H7 (cell line): ENCODE measurements around the gene XXYLT1. TPM values are rescaled to one million over a fixed set of nuclear protein-coding genes. Genes with fewer than 3 reads are reported as not detected.

Experiments
- DNase-seq: peaks from one replicate; pipeline ENCODE4 v3.0.0; 2012
- H3K27me3 ChIP-seq: 2 replicates; pipeline ENCODE4 v1.6.0; 2011; ENCODE audit warnings: mild to moderate bottlenecking, low read length; ENCODE audit not compliant: control insufficient read depth, insufficient read depth
- H3K36me3 ChIP-seq: replicated peaks from 2 replicates; pipeline ENCODE4 v1.5.1; 2011; ENCODE audit warnings: low read length; ENCODE audit not compliant: control insufficient read depth, insufficient read depth
- H3K4me3 ChIP-seq: 2 replicates; pipeline ENCODE4 v1.5.1; 2011; ENCODE audit warnings: low read depth, mild to moderate bottlenecking, control low read depth, low read length, moderate library complexity; ENCODE audit not compliant: insufficient read depth
- total RNA-seq: library from RNA; depleted of rRNA; stranded (reverse); fragments of >200 nt; shearing (Covaris generic); gene quantifications from 2 replicates; pipeline ENCODE4 v1.2.3, GENCODE V29; 2014

Gene XXYLT1
- total RNA-seq, 1 experiment from 2014 or later: 40.9 TPM

DNA sequence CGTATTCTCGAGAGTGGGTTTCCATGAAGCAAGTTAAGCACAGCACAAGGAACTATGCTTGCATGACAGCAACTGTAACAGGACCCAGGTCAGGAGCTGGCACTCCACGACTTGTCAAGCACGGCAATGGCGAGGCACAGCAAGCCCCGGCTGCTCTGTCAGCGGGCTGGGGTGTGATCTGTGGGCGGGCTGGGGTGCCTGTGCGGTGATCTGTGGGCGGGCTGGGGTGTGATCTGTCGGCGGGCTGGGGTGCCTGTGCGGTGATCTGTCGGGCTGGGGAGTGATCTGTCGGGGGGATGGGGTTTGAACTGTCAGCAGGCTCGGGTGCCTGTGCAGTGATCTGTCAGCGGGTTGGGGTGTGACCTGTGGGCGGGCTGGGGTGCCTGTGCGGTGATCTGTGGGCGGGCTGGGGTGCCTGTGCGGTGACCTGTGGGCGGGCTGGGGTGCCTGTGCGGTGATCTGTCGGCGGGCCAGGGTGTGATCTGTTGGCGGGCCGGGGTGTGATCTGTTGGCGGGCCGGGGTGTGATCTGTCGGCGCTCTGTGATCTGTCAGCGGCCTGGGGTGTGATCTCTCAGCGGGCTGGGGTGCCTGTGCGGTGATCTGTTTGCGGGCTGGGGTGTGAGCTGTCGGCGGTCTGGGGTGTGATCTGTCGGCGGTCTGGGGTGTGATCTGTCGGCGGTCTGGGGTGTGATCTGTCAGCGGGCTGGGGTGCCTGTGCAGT lies 205.7 kb downstream of the XXYLT1 start:
- no peaks in the 10 kb centered on the region for H3K27me3 ChIP-seq
- H3K36me3 ChIP-seq: peaks cover 2% of the 10 kb centered on the region
- no peak overlapping the region for H3K4me3 ChIP-seq
- DNase-seq: no peak

DNA sequence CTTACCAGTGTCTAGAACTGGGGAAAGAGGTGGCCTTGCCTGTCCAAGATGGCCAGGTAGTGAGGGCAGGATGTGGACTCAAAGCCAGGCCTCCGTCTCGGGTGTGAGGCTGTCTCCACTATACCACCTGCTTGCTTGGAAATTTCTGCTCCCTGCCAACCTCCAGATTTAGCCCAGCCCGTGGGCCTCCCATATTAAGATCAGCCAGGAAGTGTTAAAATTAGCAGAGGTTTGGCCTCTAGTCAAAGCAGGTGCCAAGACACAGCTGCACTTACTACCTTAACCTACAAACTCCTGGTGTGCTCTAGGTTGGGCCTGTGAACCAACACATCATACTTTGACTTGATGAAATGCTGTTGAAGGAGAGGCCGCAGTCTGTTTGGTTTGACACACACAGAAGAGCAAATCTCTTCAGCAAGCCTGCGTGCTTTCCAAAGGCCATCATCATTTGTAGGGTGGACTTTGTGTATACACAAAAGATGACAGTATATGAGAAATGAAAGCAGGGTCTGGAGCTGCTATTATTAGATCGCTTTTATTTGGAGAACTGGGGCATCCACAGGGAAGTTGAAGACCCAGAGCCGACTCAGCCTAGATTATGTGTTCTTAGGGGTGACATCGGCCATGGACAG lies 206.5 kb downstream of the XXYLT1 start:
- Histone ChIP-seq H3K27me3 (no peaks in the 10 kb centered on the region), H3K4me3 (no peak overlapping the region), H3K36me3 (peaks cover 2% of the 10 kb centered on the region)
- DNase-seq: no peak

DNA sequence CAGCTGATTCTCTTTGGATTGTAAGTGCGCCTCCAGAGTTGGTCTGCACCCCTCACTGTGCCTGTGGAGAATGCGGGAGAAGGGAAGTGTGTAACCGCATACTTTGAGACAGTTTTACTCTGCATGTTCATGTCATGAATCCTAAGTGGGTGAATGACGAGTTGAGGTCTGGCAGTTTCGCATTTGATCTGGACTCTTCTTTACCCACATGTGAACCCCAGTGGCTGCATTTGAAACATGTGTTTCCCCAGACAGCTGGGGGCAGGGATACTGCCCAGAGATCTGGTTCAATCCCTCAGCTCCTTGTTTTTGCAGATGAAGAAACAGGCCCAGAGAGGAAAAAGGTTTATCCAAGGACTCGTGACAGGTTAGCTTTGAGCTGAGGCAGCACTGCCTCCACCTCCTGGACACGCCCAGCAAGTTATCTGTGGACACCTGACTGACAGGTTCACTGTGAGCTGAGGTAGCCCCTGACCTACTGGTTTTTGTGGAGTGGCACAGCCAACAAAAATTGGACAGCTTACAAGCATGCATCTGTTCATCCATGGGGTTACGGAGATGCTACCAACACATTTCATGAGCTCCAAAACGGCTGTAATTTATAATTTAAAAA lies 207.3 kb downstream of the XXYLT1 start:
- no peaks in the 10 kb centered on the region for H3K36me3 ChIP-seq
- no peak for DNase-seq

DNA sequence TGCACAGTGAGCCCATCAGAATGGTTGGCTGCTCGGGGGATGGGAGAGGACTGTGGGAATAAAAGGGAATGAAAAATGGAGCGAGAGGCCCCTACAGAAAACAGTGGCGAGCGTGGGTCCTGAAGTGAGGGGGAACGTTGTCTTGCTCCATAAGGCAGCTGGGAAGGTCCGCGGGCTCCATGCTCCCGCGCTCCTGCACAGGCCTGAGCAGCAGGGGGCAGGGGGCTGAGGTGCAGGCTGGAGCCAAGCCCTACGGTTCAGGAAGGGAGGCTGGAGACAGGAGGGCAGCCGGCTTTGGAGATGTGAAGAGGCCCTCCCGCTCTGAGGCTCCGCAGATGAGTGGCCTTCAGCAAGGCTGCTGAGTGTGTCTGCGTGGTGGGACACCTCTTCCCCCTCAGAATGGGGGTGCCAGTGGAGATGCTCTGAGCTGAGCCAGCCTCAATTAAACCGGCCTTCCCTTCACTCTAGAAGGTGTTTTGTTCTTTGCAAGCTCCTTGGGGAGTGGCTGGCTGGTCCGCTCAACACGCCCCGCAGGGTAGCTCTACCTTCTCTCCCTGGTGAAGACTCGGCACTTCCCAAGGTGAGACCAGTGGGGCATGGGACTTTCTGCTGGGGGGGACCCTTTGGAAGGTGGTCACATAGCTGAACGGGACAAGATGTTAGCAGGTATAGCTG lies 208.0 kb downstream of the XXYLT1 start:
- no peak overlapping the region for H3K4me3 ChIP-seq
- DNase-seq: no peak

More for the DNA sequence above, 207.3 kb downstream of the XXYLT1 start:
- Histone ChIP-seq H3K27me3 (no peaks in the 10 kb centered on the region), H3K4me3 (no peak overlapping the region)

DNA sequence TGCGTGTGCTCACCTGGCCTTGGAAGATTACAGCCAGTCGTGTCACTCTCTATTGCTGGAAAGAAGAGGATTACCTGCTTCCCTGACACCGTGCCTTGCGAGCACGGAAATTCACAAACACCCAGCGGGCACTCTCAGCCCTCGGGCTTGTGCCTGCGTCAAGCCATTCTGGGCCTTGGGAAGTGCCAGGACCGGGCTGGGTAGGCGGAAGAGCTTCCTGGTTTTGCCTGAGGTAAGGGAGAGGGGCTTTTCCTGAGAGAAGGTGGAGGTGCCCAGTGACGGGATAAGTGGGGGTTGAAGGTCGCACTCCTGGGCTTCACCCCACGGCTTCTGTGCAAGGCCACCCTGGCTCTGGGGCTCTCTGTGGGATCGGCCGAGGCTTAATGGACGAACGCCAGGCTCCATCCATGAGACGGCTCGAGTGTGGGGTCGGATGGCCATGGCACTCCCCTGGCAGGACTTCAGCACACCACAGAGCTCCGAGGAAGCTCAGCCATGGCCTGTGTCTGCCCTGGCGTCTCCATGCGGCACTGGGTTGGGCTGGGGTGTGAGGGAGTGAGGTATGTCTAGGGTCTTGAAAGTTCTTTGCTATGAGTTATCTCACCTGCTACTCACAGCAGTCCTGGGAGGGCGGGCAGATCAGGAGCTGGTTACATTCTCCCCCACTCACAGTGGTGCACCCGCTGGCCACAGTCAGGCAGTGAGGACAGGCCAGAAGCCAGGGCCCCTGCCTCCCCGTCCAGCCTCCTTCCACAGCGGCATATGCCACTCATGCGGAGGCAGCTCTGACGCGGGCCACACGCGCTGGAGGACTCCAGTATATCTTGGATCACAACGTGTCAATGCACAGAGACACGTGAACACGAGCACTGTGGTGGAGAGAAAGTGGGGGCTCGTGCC lies 209.0 kb downstream of the XXYLT1 start:
- Histone ChIP-seq H3K36me3 (no peaks in the 10 kb centered on the region), H3K4me3 (no peak overlapping the region), H3K27me3 (no peaks in the 10 kb centered on the region)
- no peak for DNase-seq

More for the DNA sequence above, 208.0 kb downstream of the XXYLT1 start:
- H3K27me3 ChIP-seq: no peaks in the 10 kb centered on the region
- H3K36me3 ChIP-seq: no peaks in the 10 kb centered on the region

DNA sequence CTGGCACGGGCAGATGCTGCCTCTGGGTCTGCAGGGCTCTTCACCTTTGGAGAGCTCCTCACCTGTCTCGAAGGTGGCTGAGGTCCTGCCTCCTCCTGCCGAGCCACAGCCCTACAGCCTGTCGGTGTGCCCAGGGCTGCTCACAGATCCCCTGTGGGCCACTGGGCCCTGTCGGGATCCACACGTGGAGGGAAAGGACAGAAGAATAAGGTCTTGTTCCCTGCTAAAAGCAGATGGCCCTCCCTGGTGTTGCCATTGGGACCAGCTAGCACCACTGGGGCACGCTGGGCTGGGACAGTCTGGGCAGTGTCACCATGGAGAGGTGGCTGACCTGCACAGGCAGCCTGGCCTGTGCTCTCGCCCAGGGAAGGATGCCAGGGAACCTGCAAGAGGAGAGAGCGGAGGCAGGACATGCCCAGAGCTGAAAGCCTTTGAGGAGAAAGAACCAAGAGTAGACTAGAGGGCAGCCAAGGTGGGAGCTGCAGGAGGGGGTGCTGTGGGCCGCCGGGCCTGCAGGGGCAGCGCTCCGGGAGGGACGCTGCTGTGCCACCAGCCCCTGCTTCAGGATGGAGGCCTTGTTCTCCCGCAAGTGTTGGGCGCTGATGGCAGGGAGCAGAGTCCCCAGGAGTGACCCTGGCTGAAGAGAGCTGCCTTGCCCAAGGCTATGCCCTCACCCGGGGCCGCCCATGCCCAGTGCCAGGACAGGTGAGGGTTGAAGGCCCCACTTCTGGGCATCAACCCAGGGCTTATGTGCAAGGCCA lies 210.2 kb downstream of the XXYLT1 start:
- no peak overlapping the region for H3K4me3 ChIP-seq
- peak; percentile 83 for DNase-seq
- H3K27me3 ChIP-seq: no peaks in the 10 kb centered on the region
- no peaks in the 10 kb centered on the region for H3K36me3 ChIP-seq

DNA sequence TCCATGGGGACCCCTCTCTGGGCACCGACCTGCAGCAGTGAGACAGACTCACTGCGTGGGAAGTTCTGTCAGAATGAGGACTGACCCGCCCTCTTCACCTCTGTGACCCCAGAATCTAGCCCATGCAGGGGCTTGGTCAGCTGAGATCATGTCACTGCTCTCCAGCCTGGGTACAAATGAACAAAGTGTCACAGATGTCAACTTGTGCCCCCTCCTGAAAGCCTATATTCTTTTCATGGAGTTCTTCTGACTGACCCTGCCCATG lies 210.8 kb downstream of the XXYLT1 start:
- H3K4me3 ChIP-seq: no peak overlapping the region
- H3K36me3 ChIP-seq: no peaks in the 10 kb centered on the region
- DNase-seq: no peak
- no peaks in the 10 kb centered on the region for H3K27me3 ChIP-seq

DNA sequence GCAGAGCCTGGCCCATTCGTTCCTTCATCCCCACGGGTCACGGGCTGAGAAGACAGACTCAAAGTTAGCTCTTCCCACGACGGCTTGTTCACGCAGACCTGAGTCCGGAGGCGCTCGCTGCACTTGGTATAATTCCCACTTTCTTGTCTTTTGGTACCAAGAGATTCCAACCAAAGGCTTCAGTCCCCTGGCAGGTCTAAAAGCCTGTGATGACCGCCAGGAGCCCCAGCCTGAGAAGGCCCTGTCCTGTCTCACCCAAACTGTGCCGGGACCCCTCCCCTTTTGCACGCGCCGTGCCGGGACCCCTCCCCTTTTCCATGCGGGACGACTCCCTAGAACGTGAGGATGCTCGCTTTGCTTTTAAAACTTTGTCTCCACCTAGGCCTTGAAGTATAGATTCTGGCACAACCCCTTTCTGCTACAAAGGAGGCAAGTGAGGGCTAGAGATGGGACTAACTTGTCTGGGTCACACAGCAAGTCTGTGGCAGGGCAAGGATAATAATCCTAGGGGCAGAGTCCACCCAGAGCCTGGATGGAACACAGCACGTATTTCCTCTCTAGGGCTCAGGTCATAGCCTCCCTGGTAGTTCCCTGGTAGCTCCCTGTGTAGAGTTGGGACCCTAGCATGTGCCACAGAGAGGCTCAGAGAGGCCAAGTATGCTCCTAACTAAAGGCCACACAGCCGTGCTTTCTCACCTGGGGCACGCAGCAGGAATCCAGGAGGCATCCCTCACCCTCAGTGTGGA lies 211.3 kb downstream of the XXYLT1 start:
- Histone ChIP-seq H3K4me3 (no peak overlapping the region), H3K27me3 (no peaks in the 10 kb centered on the region), H3K36me3 (no peaks in the 10 kb centered on the region)
- DNase-seq: no peak

DNA sequence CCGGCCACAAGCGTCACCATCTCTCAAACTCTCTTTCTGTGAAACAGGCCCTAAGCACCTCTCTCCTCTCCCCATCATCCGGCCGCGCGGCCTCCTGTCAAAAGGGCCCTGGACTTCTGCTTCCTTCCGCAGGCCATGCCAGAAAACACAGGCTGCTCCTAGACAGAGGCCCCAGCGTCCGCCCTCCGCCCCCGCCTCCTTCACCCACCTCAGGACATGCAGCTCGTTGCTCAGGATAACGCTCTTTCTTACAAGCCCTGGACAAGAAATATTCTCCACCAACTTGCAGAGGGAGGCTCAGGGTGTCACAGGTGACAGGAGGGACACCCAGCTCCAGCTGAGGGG lies 212.0 kb downstream of the XXYLT1 start:
- no peaks in the 10 kb centered on the region for H3K36me3 ChIP-seq
- H3K4me3 ChIP-seq: no peak overlapping the region
- H3K27me3 ChIP-seq: no peaks in the 10 kb centered on the region
- DNase-seq: no peak

DNA sequence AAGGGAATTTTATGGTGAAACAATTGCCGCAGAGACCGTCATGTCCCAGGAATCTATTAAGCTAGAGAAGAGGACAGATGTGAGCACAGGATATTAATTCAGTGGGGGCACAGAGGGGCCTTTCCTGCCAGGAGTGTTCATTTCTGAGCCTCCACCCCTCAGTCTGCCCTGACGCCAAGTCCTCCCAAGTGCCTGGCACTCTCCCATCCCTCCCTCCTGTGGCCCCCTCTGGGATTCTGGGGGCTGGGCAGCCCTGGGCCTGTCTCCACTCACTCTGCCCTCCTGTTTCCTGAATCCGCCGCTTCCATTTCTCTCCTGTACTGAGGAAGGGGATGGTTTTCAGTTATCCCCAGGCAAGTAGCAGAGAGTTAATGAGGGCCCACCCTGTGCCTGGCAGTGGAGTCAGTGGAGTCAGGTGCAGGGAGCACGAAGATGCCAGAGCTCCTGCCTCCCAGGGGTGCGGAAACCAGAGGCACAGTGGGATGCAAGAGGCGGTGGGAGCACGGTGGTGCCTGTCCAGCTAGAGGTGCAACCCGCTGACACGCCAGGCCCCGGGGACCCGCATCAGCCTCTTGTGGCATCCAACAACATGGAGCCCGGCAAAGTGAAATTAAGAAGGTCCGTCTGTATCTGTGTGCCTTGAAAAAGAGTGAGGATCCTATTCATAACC lies 212.5 kb downstream of the XXYLT1 start:
- DNase-seq: no peak

DNA sequence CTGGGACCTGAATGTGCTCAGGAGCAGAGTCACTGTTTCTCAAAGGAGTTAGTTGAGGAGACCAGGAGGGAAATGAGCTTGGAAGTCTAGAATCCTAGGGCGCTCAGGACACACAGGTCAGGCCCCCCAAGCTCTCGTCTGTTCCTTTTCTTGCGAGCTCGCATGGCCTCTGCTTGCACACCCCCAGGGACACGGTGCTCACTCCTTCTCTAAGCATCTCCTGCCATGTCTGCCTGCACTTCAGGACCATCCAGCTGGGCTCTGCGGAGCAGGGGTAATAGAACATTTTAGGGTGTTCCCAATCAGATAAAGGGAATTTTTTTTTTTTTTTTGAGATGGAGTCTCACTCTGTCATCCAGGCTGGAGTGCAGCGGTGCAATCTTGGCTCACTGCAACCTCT lies 213.2 kb downstream of the XXYLT1 start:
- no peak for DNase-seq
- no peaks in the 10 kb centered on the region for H3K27me3 ChIP-seq
- no peaks in the 10 kb centered on the region for H3K36me3 ChIP-seq
- H3K4me3 ChIP-seq: no peak overlapping the region

More for the DNA sequence above, 212.5 kb downstream of the XXYLT1 start:
- H3K4me3 ChIP-seq: no peak overlapping the region
- H3K27me3 ChIP-seq: no peaks in the 10 kb centered on the region
- no peaks in the 10 kb centered on the region for H3K36me3 ChIP-seq

DNA sequence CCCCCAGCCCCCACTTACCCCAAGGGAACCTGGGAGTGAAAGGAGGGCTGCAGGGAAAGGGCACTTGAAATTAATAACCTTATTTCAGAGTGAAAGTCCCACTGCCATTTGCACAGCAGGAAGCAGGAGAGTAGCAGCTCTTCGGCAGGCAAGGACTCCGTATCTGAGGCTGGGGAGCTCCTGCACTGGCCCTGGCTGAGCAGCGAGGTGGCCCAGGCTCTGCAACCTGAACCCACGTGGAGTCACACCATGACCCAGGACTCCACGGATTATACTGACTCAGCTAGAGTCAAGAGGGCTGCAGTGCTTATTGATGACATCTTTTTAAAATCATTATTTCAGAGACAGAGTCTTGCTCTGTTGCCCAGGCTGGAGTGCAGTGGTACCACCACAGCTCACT lies 214.5 kb downstream of the XXYLT1 start:
- DNase-seq: no peak
- H3K27me3 ChIP-seq: no peaks in the 10 kb centered on the region
- H3K4me3 ChIP-seq: no peak overlapping the region
- H3K36me3 ChIP-seq: no peaks in the 10 kb centered on the region

DNA sequence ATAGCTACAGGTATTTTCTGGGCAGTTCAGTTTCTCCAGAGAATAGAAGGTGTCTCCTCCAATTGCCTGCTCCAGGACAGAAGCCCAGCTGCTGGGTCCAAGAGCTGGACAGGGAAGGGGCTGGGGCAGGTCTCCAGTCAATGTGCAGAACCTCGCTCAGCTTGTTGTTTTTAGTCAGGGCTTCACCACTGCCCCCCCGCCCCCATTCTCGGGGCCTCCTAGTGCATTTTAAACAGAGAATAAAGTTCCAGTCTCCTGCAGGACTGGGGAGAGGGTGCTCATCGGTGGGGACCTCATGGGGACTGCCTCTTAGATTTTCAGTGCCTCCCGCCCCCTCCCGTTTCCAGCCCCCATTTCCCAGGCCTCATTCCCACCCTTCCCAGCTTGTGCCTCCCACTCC lies 216.6 kb downstream of the XXYLT1 start:
- Histone ChIP-seq H3K36me3 (no peaks in the 10 kb centered on the region), H3K4me3 (no peak overlapping the region), H3K27me3 (no peaks in the 10 kb centered on the region)
- DNase-seq: no peak
